ENCODE measurements around the gene CAMK2N1. TPM values are rescaled to one million over a fixed set of nuclear protein-coding genes. Genes with fewer than 3 reads are reported as not detected.
A peak's percentile ranks its signal among the peaks of the same experiment; 100 is the strongest.

CAMK2N1 gene
- polyA plus RNA-seq, 3 donors, result not detected

DNA sequence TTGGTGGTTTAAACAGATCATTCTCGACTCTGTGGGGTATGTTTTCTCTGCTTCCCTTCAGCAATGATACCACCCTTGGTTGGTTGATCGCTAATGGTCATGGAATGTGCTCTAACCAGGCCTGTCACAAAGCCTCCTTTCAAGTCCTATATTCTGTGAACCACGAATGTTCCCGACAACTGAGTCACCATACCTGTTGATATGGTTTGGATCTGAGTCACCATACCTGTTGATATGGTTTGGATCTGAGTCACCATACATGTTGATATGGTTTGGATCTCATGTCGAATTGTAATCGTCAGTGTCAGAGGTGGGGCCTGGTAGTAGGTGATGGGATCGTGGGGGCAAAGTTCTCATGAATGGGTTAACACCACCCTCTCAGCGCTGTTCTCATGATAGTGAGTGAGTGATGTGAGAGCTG is 10.2 kb upstream of the CAMK2N1 start:
- WGBS (ENCODE audit: insufficient coverage), result no CpG with 5 or more reads among the region's 8 CpGs
- Histone ChIP-seq H3K36me3 (replicated peaks in 1 of 2; ENCODE audit: control insufficient read depth in 1 of 2, insufficient read depth in 2 of 2, low read length in 2 of 2) (peaks cover 25 to 39% of the 10 kb centered on the region in 2 donors), H3K9ac (ENCODE audit: insufficient read depth, low read length, poor library complexity, severe bottlenecking) (no peak overlapping the region), H3K4me1 (ENCODE audit: control insufficient read depth in 1 of 2, insufficient read depth in 2 of 2, low read length in 2 of 2) (peaks cover 13 to 15% of the 10 kb centered on the region in 2 donors), H3K4me3 (replicated peaks in 1 of 3; ENCODE audit: low read depth in 2 of 3, low read length in 3 of 3) (no peak overlapping the region), H3K27ac (ENCODE audit: low read depth in 1 of 2, low read length in 2 of 2) (no peak overlapping the region), H3K4me2 (replicated peaks; ENCODE audit: extremely low read depth, low read length, poor library complexity, severe bottlenecking) (no peak overlapping the region), H3K9me3 (replicated peaks in 1 of 2; ENCODE audit: control insufficient read depth in 1 of 2, insufficient read depth in 1 of 2, low read length in 2 of 2) (no peaks in the 10 kb centered on the region), H4K20me1 (ENCODE audit: insufficient read depth, low read length) (peaks cover 5% of the 10 kb centered on the region), H2AFZ (ENCODE audit: insufficient read depth, low read depth, low read length, poor library complexity, severe bottlenecking) (no peak overlapping the region), H3K79me2 (ENCODE audit: insufficient read depth, low read length) (no peaks in the 10 kb centered on the region), H3K27me3 (ENCODE audit: control insufficient read depth in 2 of 2, insufficient read depth in 2 of 2, low read length in 2 of 2) (peaks cover 0 to 3% of the 10 kb centered on the region in 2 donors)
- intact Hi-C loops (cut with micrococcal nuclease), result no loop called here
- Mint-ChIP-seq H3K36me3 (peaks cover 37% of the 10 kb centered on the region in 2 donors), H3K9me3 (no peaks in the 10 kb centered on the region), H3K27me3 (ENCODE audit: low read depth in 3 of 3) (peaks cover 6 to 21% (median 7%) of the 10 kb centered on the region in 3 donors), H3K27ac (no peak overlapping the region), H3K4me1 (peaks cover 8% of the 10 kb centered on the region), H3K4me3 (no peak overlapping the region)
- TF ChIP-seq, protein P1, sequence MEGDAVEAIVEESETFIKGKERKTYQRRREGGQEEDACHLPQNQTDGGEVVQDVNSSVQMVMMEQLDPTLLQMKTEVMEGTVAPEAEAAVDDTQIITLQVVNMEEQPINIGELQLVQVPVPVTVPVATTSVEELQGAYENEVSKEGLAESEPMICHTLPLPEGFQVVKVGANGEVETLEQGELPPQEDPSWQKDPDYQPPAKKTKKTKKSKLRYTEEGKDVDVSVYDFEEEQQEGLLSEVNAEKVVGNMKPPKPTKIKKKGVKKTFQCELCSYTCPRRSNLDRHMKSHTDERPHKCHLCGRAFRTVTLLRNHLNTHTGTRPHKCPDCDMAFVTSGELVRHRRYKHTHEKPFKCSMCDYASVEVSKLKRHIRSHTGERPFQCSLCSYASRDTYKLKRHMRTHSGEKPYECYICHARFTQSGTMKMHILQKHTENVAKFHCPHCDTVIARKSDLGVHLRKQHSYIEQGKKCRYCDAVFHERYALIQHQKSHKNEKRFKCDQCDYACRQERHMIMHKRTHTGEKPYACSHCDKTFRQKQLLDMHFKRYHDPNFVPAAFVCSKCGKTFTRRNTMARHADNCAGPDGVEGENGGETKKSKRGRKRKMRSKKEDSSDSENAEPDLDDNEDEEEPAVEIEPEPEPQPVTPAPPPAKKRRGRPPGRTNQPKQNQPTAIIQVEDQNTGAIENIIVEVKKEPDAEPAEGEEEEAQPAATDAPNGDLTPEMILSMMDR (IDR thresholded peaks at IDR 0.05), result no peak
- no peak for DNase-seq

DNA sequence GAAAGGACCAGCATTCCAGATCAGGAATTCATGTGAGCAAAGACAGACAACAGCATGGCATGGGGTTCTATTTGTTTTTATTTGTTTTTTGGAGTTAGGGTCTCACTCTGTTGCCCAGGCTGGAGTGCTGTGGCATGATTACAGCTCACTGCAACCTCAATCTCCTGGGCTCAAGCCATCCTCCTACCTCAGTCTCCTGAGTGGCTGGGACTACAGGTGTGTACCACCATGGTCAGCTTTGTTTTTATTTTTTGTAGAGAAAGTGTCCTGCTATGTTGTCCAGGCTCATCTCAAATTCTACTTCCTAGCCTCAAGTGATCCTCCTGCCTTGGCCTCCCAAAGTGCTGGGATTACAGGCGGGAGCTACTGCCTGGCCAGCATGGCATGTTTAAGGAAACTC is 9.7 kb upstream of the CAMK2N1 start:
- Histone ChIP-seq H2AFZ (ENCODE audit: insufficient read depth, low read depth, low read length, poor library complexity, severe bottlenecking) (no peak overlapping the region), H3K4me3 (replicated peaks in 1 of 3; ENCODE audit: low read depth in 2 of 3, low read length in 3 of 3) (no peak overlapping the region), H3K36me3 (replicated peaks in 1 of 2; ENCODE audit: control insufficient read depth in 1 of 2, insufficient read depth in 2 of 2, low read length in 2 of 2) (peaks cover 19 to 34% of the 10 kb centered on the region in 2 donors), H3K79me2 (ENCODE audit: insufficient read depth, low read length) (no peaks in the 10 kb centered on the region), H4K20me1 (ENCODE audit: insufficient read depth, low read length) (peaks cover 5% of the 10 kb centered on the region), H3K4me2 (replicated peaks; ENCODE audit: extremely low read depth, low read length, poor library complexity, severe bottlenecking) (no peak overlapping the region), H3K27ac (ENCODE audit: low read depth in 1 of 2, low read length in 2 of 2) (no peak overlapping the region), H3K4me1 (ENCODE audit: control insufficient read depth in 1 of 2, insufficient read depth in 2 of 2, low read length in 2 of 2) (peaks cover 13 to 15% of the 10 kb centered on the region in 2 donors), H3K9ac (ENCODE audit: insufficient read depth, low read length, poor library complexity, severe bottlenecking) (no peak overlapping the region), H3K27me3 (ENCODE audit: control insufficient read depth in 2 of 2, insufficient read depth in 2 of 2, low read length in 2 of 2) (peaks cover 0 to 3% of the 10 kb centered on the region in 2 donors), H3K9me3 (replicated peaks in 1 of 2; ENCODE audit: control insufficient read depth in 1 of 2, insufficient read depth in 1 of 2, low read length in 2 of 2) (no peaks in the 10 kb centered on the region)
- WGBS (ENCODE audit: insufficient coverage), result 100% methylated on average over 1 of the region's 1 CpG
- H3K9me3 Mint-ChIP-seq, result no peaks in the 10 kb centered on the region
- H3K4me1 Mint-ChIP-seq, result peaks cover 8% of the 10 kb centered on the region
- TF ChIP-seq, protein P1 (IDR thresholded peaks at IDR 0.05), result no peak
- peak overlapping the region in 1 of 7 donors; percentile 54 for H3K27ac Mint-ChIP-seq
- DNase-seq, result no peak
- no peak overlapping the region for H3K4me3 Mint-ChIP-seq
- intact Hi-C loops (cut with micrococcal nuclease), result no loop called here
- H3K36me3 Mint-ChIP-seq, result peaks cover 31% of the 10 kb centered on the region in 2 donors
- H3K27me3 Mint-ChIP-seq (ENCODE audit: low read depth in 3 of 3), result peaks cover 6 to 26% (median 7%) of the 10 kb centered on the region in 3 donors

Data from CD14-positive monocyte (primary cell).